Measurements from ENCODE around the gene ZBTB16.

DNA sequence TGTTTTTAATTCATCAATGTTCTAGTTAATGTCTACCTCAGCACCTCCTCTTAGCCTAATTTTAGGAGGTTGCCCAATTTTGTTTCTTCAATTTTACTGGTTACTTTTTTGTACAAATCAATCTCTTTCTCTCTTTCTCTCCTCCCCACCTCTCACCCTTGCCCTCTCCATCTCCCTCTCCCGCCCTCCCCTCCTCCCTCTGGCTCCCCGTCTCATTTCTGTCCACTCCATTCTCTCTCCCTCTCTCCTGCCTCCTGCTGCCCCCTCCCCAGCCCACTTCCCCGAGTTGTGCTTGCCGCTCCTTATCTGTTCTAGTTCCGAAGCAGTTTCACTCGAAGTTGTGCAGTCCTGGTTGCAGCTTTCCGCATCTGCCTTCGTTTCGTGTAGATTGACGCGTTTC is 195.8 kb downstream of the ZBTB16 start:
- TF ChIP-seq, protein P1, sequence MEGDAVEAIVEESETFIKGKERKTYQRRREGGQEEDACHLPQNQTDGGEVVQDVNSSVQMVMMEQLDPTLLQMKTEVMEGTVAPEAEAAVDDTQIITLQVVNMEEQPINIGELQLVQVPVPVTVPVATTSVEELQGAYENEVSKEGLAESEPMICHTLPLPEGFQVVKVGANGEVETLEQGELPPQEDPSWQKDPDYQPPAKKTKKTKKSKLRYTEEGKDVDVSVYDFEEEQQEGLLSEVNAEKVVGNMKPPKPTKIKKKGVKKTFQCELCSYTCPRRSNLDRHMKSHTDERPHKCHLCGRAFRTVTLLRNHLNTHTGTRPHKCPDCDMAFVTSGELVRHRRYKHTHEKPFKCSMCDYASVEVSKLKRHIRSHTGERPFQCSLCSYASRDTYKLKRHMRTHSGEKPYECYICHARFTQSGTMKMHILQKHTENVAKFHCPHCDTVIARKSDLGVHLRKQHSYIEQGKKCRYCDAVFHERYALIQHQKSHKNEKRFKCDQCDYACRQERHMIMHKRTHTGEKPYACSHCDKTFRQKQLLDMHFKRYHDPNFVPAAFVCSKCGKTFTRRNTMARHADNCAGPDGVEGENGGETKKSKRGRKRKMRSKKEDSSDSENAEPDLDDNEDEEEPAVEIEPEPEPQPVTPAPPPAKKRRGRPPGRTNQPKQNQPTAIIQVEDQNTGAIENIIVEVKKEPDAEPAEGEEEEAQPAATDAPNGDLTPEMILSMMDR (IDR thresholded peaks at IDR 0.05; ENCODE audit: extremely low read depth in 1 of 2, insufficient read depth in 1 of 2, low read depth in 1 of 2, low read length in 2 of 2) = no peak
- TF ChIP-seq JUN (IDR thresholded peaks at IDR 0.05; ENCODE audit: borderline replicate concordance, insufficient read depth, insufficient read length, low read depth) (no peak), POLR2AphosphoS5 (IDR thresholded peaks at IDR 0.05; ENCODE audit: insufficient read depth, low read depth, low read length) (no peak), EZH2 (IDR thresholded peaks at IDR 0.05; ENCODE audit: borderline replicate concordance, low read depth, low read length, severe bottlenecking) (no peak), GATA2 (IDR thresholded peaks at IDR 0.05; ENCODE audit: insufficient read depth, insufficient read length, low read depth, low read length) (no peak), MYC (IDR thresholded peaks at IDR 0.05; ENCODE audit: low read depth, low read length) (no peak), POLR2A (IDR thresholded peaks at IDR 0.05; ENCODE audit: low read depth, low read length) (no peak)

Data from endothelial cell of umbilical vein (primary cell).